ENCODE measurements around the gene HSDL2.

Gene HSDL2

DNA sequence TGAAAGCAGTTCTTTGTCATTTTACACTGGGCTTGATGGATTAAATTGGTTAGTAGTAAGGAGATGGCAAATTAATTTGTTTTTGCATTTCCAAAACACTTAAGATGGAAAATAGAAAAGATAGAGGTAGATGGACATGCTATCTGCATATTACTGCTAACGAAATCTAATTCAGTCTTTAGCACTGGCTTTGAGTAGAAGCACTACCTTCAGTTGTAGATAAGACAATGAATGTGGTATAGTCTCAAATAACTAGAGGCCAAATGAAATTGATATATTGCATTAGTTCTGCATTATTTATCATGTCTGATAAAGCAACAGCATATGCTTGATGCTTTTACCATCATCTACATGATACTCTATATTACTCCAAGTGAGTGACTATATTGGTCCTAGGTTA is 140.2 kb downstream of the HSDL2 start:
- no peak for DNase-seq
- CTCF ChIA-PET = no interaction called here

DNA sequence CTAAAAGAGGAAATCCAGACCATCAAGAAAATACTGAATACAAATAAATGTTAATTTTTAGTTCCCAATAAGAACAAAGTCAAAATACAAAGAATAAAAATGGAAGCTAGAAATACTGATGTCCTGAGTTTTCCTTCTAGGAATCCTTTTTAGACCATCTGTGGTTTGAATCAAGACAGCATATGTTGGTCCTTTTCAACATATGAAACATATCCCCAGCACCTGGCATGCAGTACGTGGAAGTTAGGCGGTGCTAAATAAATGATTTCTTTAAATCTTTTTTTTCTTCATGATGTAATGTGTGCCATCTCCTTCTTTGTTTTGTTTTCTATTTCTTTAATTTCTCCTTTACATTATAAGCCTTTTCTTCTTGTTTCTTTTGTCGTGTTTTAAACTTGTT is 140.7 kb downstream of the HSDL2 start:
- CTCF ChIA-PET = no interaction called here
- Mint-ChIP-seq H3K4me1 (no peaks in the 10 kb centered on the region), H3K27me3 (no peaks in the 10 kb centered on the region)

More for the DNA sequence above, 140.2 kb downstream of the HSDL2 start:
- no peaks in the 10 kb centered on the region for H3K4me1 Mint-ChIP-seq
- no peak overlapping the region for H3K27ac Mint-ChIP-seq
- no peaks in the 10 kb centered on the region for H3K36me3 Mint-ChIP-seq
- no peaks in the 10 kb centered on the region for H3K9me3 Mint-ChIP-seq
- no peak overlapping the region for H3K4me3 Mint-ChIP-seq
- no peaks in the 10 kb centered on the region for H3K27me3 Mint-ChIP-seq

More for the DNA sequence above, 140.7 kb downstream of the HSDL2 start:
- Mint-ChIP-seq H3K9me3 (no peaks in the 10 kb centered on the region), H3K4me3 (no peak overlapping the region), H3K27ac (no peak overlapping the region), H3K36me3 (no peaks in the 10 kb centered on the region)
- no peak for DNase-seq
